PC-3 (cell line): ENCODE measurements around the gene CBFA2T3. TPM values are rescaled to one million over a fixed set of nuclear protein-coding genes. Genes with fewer than 3 reads are reported as not detected.

Source experiments
- ATAC-seq: fragments of 200-7000 bp; cut with Tn5 transposase; 2 replicates; pipeline ENCODE4 v1.9.1; 2020; ENCODE audit warnings: mild to moderate bottlenecking, moderate library complexity
- BruUV-seq: library from RNA; stranded (reverse); fragments of 400-500 nt; replicated peaks from 2 replicates; lab custom pipeline; 2021; lab: Mats Ljungman, UMichigan
- CTCF ChIA-PET: fragments of 300-600 bp; sonication (Branson Sonifier 250); formaldehyde crosslinking; loops from one replicate; lab custom pipeline; 2022; ENCODE audit warnings: antibody characterized with exemption; lab: Charles Lee
- POLR2A ChIA-PET: fragments of 300-600 bp; sonication (Branson Sonifier 250); formaldehyde crosslinking; loops from one replicate; lab custom pipeline; 2022; ENCODE audit warnings: antibody characterized with exemption; ENCODE audit not compliant: unreplicated experiment; lab: Charles Lee
- DNase-seq: peaks from one replicate; pipeline ENCODE4 v3.0.0-alpha.2; 2015
- H2AFZ ChIP-seq: fragments of 300-600 bp; sonication (generic); 2 replicates; pipeline ENCODE4 v1.6.0; 2016; ENCODE audit warnings: antibody characterized with exemption, low read length
- H3F3A ChIP-seq: fragments of 300-600 bp; sonication (generic); one replicate; pipeline ENCODE4 v1.6.0; 2017; ENCODE audit warnings: antibody characterized with exemption, low read length, control low read depth, mild to moderate bottlenecking; ENCODE audit not compliant: unreplicated experiment
- H3K27ac ChIP-seq: fragments of 300-600 bp; sonication (generic); 2 replicates; pipeline ENCODE4 v1.5.1; 2016; ENCODE audit warnings: mild to moderate bottlenecking, low read length
- H3K27me3 ChIP-seq: fragments of 300-600 bp; sonication (generic); 2 replicates; pipeline ENCODE4 v1.6.1; 2016; ENCODE audit warnings: low read length, mixed read lengths
- H3K36me3 ChIP-seq: fragments of 300-600 bp; sonication (generic); 2 replicates; pipeline ENCODE4 v1.6.1; 2016; ENCODE audit warnings: low read depth, mixed run types, low read length, mixed read lengths
- H3K4me1 ChIP-seq: fragments of 300-600 bp; sonication (generic); 2 replicates; pipeline ENCODE4 v1.5.1; 2016; ENCODE audit warnings: low read length; ENCODE audit not compliant: insufficient read depth
- H3K4me2 ChIP-seq: fragments of 300-600 bp; sonication (generic); 2 replicates; pipeline ENCODE4 v1.6.0; 2016; ENCODE audit warnings: low read length
- H3K4me3 ChIP-seq: fragments of 300-600 bp; sonication (generic); 2 replicates; pipeline ENCODE4 v1.5.1; 2016; ENCODE audit warnings: mild to moderate bottlenecking, low read length, mixed read lengths
- H3K79me2 ChIP-seq: fragments of 300-600 bp; sonication (generic); 2 replicates; pipeline ENCODE4 v1.6.1; 2017; ENCODE audit warnings: low read length, mixed read lengths
- H3K9ac ChIP-seq: fragments of 300-600 bp; sonication (generic); 2 replicates; pipeline ENCODE4 v1.6.0; 2016; ENCODE audit warnings: mild to moderate bottlenecking, low read length
- H3K9me2 ChIP-seq: fragments of 300-600 bp; sonication (generic); replicated peaks from 2 replicates; pipeline ENCODE4 v1.6.1; 2016; ENCODE audit warnings: mixed run types, low read length, mixed read lengths
- H3K9me3 ChIP-seq: fragments of 300-600 bp; sonication (generic); 2 replicates; pipeline ENCODE4 v1.6.1; 2016; ENCODE audit warnings: low read length, mixed read lengths
- H4K20me1 ChIP-seq: fragments of 300-600 bp; sonication (generic); 2 replicates; pipeline ENCODE4 v1.6.1; 2016; ENCODE audit warnings: low read length, mixed read lengths
- EZH2 ChIP-seq: fragments of 300-600 bp; sonication (generic); IDR thresholded peaks from one replicate; pipeline ENCODE4 v1.6.1; 2017; ENCODE audit warnings: antibody characterized with exemption, mild to moderate bottlenecking, low read length; ENCODE audit not compliant: unreplicated experiment
- EZH2phosphoT487 ChIP-seq: fragments of 300-600 bp; sonication (generic); IDR thresholded peaks from 2 replicates; pipeline ENCODE4 v1.6.1; 2018; ENCODE audit warnings: mild to moderate bottlenecking, antibody characterized with exemption, low read length, borderline replicate concordance
- intact Hi-C: fragments of 100-400 bp; cut with micrococcal nuclease; formaldehyde crosslinking; loops from 2 replicates; pipeline ENCODE4 v1.9.0; 2023
- total RNA-seq: library from RNA; depleted of rRNA; stranded (reverse); fragments of >200 nt; gene quantifications from 2 replicates; pipeline ENCODE4 v1.2.3, GENCODE V29; 2014
- TF ChIP-seq, protein P1 (sequence below): fragments of 300-600 bp; sonication (generic); conservative IDR thresholded peaks from 2 replicates; pipeline ENCODE4 v1.5.1; 2017; ENCODE audit warnings: antibody characterized with exemption, low read depth, mild to moderate bottlenecking, low read length

CBFA2T3 gene
- total RNA-seq, 1 experiment from 2014 or later: not detected

GRCh38 chr16:88878967-88879787 lies 97.8 kb downstream of the CBFA2T3 start:
- DNase-seq: no peak
- H3K9ac ChIP-seq: no peak overlapping the region
- POLR2A ChIA-PET: no interaction called here
- H3K79me2 ChIP-seq: no peaks in the 10 kb centered on the region
- no peak for ATAC-seq
- H3K27ac ChIP-seq: no peak overlapping the region
- intact Hi-C loops: no loop called here
- H3F3A ChIP-seq: no peaks in the 10 kb centered on the region
- BruUV-seq: no TSS peak
- H3K9me3 ChIP-seq: no peaks in the 10 kb centered on the region
- no peaks in the 10 kb centered on the region for H3K9me2 ChIP-seq
- no peak overlapping the region for H2AFZ ChIP-seq
- H3K27me3 ChIP-seq: no peaks in the 10 kb centered on the region
- H3K4me2 ChIP-seq: no peak overlapping the region
- H3K36me3 ChIP-seq: no peaks in the 10 kb centered on the region
- TF ChIP-seq EZH2phosphoT487 (no peak), EZH2 (no peak)
- TF ChIP-seq, protein P1, sequence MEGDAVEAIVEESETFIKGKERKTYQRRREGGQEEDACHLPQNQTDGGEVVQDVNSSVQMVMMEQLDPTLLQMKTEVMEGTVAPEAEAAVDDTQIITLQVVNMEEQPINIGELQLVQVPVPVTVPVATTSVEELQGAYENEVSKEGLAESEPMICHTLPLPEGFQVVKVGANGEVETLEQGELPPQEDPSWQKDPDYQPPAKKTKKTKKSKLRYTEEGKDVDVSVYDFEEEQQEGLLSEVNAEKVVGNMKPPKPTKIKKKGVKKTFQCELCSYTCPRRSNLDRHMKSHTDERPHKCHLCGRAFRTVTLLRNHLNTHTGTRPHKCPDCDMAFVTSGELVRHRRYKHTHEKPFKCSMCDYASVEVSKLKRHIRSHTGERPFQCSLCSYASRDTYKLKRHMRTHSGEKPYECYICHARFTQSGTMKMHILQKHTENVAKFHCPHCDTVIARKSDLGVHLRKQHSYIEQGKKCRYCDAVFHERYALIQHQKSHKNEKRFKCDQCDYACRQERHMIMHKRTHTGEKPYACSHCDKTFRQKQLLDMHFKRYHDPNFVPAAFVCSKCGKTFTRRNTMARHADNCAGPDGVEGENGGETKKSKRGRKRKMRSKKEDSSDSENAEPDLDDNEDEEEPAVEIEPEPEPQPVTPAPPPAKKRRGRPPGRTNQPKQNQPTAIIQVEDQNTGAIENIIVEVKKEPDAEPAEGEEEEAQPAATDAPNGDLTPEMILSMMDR: no peak
- H3K4me3 ChIP-seq: no peak overlapping the region
- H4K20me1 ChIP-seq: no peaks in the 10 kb centered on the region
- peaks cover 6% of the 10 kb centered on the region; the same call in 1 of the 2 replicates for H3K4me1 ChIP-seq
- CTCF ChIA-PET: no interaction called here

DNA sequence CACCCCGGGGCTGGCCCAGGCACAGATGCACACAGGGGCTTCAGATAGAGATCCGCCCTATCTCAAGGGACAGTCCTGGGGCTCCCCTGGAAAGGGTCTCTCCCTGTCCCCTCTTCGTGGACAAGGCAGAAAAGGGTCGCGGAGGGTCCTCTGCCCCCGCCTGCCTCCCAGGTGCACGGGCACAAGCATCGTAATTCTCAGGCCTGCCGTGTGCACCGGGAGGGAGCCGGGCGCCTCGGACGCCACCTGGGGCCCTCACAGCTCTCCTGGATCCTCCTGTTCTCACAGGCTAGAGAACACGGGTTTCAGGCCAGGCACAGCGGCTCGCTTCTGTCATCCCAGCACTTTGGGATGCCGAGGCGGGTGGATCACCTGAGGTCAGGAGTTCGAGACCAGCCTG lies 98.7 kb downstream of the CBFA2T3 start:
- TF ChIP-seq EZH2: no peak
- Histone ChIP-seq H3K27ac (no peak overlapping the region), H2AFZ (no peak overlapping the region), H3K36me3 (no peaks in the 10 kb centered on the region), H3K9me3 (no peaks in the 10 kb centered on the region), H3K9me2 (no peaks in the 10 kb centered on the region), H3K4me3 (no peak overlapping the region), H3K9ac (no peak overlapping the region), H3K4me1 (peaks cover 6% of the 10 kb centered on the region; the same call in 1 of the 2 replicates), H4K20me1 (no peaks in the 10 kb centered on the region), H3F3A (no peaks in the 10 kb centered on the region), H3K4me2 (no peak overlapping the region), H3K79me2 (no peaks in the 10 kb centered on the region), H3K27me3 (no peaks in the 10 kb centered on the region)
- no peak for DNase-seq
- no TSS peak for BruUV-seq
- ATAC-seq: no peak
- ChIA-PET CTCF (no interaction called here), POLR2A (no interaction called here)
- intact Hi-C loops: no loop called here

- no peaks in the 10 kb centered on the region for H3F3A ChIP-seq
- H3K27ac ChIP-seq: no peak overlapping the region
- H4K20me1 ChIP-seq: no peaks in the 10 kb centered on the region
- peaks cover 3% of the 10 kb centered on the region; the same call in 1 of the 2 replicates for H3K4me1 ChIP-seq
- H3K4me3 ChIP-seq: no peak overlapping the region
- H3K9me3 ChIP-seq: no peaks in the 10 kb centered on the region
- no peak overlapping the region for H3K9ac ChIP-seq
- no peak overlapping the region for H2AFZ ChIP-seq
- DNase-seq (no peak), ATAC-seq (no peak)
- no peak overlapping the region for H3K4me2 ChIP-seq
- intact Hi-C loops: no loop called here
- TF ChIP-seq EZH2 (no peak), EZH2phosphoT487 (no peak)
- TF ChIP-seq, protein P1: no peak
- CTCF ChIA-PET: no interaction called here
- H3K36me3 ChIP-seq: no peaks in the 10 kb centered on the region
- no peaks in the 10 kb centered on the region for H3K27me3 ChIP-seq
- POLR2A ChIA-PET: no interaction called here
- BruUV-seq: no TSS peak
- H3K9me2 ChIP-seq: no peaks in the 10 kb centered on the region
- no peaks in the 10 kb centered on the region for H3K79me2 ChIP-seq
Observed at GRCh38 chr16:88877564-88878289, 99.3 kb downstream of the CBFA2T3 start.
